ENCODE results near the gene OCA2.

OCA2 gene

DNA sequence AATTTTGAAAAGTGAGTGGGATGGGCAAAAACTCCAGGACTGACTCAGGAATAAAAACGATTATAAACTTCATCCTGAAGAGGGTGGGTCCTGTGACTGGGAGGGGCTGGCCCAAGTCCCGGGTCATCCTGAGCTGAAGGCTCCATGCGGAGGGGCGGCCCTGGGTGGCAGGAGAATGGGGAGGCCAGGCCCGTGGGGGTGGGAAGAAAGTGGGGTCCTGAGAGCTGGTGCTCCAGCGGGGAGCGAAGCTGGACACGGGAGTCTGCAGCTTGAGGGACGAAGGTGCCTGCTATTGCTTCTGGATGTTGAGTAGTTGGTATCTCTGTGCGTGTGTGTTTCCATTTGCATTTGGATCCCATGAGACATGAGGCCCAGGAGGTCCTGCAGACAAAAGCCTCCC, 4.7 kb upstream of the OCA2 start:
- DNase-seq, result no peak

- DNase-seq, result no peak
These were observed 2.9 kb upstream of the OCA2 start for GRCh38 chr15:28101983-28102441.

DNA sequence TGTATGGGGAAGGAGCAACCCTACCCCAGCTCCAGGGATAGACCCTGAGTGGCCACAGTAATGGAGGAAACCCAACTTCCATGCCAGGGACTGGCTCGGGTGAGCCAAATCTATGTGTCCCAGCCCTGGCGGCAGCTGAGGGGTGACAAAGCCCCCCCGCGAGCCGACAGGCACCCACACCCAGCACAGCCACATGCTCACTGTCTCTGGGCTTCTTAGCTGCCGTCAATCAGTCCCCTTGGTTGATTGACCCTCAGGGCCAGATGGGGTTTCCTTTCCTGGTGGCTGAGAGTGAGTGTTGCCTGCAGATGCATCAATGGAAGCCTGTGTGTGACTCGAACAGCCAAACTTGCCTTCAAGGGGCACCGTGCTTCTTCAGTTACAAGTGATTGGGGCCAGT, 2.1 kb upstream of the OCA2 start:
- no peak for DNase-seq

- no peak for DNase-seq
These were observed 1.5 kb upstream of the OCA2 start for GRCh38 chr15:28100516-28101195.

- no peak for DNase-seq
These were observed 533 bp upstream of the OCA2 start for GRCh38 chr15:28099555-28100140.

DNA sequence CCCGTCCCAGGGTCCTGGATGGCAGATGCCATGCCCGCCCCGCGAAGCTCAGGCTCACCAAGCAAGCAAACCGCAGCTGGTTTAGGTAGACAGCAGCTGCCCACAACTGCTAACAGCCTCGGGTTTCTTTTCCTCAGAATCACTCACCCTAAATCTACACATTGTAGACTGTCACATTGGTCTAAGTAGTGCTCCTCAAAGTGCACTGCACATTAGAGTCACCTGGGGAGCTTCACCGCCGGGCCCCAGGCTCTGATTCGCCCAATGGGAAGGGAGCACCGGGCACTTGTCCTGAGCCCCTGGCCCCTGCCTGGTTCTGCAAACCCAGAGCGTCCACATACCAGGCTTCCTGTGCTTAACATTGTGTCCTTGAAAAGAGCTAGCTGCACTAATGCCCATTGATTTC, 752 bp downstream of the OCA2 start:
- DNase-seq, result no peak

GRCh38 chr15:28097656-28098359, 1.3 kb downstream of the OCA2 start:
- DNase-seq, result no peak

GRCh38 chr15:28096670-28097431, 2.3 kb downstream of the OCA2 start:
- DNase-seq, result no peak

DNA sequence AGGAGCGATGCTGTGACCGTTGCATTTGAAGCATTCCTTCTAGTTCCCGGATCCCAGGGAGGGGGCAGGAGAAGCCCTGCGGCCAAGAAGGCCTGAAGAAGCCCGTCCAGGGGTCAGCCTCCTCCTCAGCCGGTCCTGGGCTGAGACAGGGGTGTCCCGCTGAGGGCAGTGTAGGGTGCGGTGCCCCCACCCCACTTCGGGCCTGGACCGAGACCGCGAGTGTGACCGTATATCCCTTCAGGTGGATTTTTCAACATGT, 2.8 kb downstream of the OCA2 start:
- DNase-seq, result no peak

DNA sequence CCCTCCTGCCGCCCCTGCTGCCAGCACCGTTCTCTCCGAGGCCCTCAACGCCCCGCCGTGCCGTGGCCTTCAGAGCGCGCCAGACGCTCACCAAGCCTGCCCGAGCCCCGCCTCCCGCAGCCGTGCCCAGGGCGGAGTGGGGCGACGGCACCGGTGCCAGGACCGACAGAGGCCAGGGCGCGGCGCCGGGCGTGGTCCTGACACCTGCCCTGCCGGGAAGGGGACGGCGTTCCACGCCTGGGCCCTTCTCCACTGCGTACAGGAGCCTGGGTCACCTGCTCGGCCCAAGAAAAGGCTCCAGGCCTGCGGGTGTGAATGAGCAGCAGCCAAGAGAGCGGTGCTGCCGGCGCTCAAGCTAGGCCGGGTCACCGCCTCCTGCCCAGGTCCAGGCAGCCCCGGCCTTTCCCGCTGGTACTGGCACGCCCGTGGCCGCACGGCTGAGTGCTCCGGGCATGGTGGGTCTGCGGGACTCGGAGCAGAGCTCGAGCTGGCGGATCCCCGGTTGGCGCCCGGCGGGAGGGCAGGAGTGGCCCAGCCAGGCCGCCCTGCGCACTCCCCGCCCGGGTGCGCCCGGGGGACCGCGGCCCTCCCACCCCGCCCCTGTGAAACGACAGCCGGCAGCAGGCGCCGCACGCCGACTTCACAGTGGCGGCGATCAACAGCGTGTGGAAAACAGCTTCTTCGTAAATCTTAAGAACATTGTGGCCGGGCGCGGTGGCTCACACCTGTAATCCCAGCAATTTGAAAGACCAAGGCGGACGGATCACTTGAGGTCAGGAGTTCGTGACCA, 4.2 kb downstream of the OCA2 start:
- no peak for DNase-seq

DNA sequence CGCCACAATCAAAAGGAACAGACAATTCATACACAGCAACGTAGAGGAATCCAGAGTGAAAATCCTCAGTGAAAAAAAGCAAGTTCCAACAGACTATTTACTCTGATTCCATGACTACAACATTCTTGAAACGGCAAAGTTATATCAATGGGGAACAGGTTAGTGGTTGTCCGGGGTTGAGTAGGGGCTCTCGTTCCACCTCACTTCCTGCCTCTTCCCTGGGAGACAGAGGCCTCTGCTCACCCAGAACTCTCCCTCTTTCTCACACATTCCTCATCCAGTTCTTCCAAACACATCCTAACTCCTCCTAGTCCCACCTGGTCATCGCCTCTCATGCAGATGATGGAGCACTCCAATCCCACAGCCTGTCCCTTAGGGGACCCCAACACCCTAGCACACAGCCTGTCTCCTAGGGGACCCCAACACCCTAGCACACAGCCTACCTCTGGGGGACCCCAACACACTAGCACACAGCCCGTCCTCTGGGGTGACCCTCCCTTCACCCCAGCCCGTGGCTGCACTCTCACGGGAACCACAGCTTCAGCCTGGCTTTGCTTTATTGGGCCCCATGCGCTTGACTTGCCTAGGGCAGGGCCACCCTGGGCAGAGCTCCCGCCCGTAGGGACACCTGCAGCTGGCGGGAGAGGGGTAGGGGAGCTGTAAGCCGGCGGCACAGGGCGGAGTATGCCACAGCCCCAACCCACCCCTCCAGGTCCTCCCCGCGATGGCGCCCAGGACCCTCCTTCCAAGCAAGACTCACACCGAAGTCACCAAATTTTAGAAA, 5.2 kb downstream of the OCA2 start:
- no peak for DNase-seq

GRCh38 chr15:28091313-28091712, 7.8 kb downstream of the OCA2 start:
- DNase-seq, result no peak

DNA sequence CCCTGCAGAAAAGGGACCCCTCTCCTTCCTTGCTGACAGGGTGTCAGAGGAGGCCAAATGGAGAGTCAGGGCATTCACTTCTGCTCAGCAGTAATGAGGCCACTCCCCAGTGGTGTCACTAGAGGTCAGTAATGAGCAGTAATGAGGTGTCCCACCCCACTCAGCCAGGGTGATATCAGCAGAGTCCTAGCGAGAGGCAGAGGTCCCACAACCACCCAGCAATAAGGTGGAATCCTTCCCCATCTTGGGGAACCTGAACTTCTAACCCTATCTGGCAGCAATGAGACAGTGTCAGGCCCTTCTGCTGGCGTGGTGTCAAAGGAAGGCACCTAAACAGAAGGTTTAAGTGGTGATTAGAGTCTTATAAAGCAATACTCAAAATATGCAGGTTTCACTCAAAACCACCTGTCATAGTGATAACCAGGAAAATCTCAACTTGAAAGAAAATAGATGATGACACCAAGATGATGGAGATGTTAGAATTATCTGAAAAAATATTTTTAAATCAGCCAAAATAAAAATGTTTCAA, 12.9 kb downstream of the OCA2 start:
- peak; percentile 32 for DNase-seq

DNA sequence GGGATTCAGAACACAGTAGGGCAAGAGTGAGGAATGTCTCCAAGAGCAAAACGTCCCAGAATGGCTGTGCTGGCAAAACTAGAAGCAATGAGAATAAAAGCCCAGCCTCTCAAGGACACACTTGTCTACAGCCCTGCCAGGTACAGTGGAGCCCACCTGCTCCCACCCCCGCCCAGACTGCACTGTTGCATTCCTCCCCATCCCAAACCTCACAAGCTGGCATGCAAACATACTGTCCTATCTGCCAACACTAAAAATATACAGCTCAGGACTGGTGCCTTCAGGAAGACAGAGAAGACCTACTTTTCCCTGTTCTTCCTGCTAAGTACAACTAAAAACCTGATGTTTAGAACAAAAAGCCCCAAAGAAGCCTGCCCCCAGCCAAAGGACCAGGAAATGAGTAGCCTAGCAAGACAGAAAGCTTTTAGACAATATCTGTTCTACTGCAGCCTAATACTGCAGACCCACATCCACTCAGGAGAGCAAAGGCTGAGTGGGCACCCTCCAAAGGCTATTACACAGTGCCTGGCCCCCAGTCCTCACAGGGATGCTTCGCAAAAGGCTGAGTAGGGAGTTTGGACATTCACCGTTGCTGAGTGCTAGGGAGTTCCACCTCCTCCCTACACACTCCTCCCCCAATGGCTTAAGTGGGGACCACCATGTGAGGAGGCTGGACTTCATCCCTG, 13.5 kb downstream of the OCA2 start:
- no peak for DNase-seq

- DNase-seq, result no peak
These were observed 14.6 kb downstream of the OCA2 start for GRCh38 chr15:28084547-28084946.

DNA sequence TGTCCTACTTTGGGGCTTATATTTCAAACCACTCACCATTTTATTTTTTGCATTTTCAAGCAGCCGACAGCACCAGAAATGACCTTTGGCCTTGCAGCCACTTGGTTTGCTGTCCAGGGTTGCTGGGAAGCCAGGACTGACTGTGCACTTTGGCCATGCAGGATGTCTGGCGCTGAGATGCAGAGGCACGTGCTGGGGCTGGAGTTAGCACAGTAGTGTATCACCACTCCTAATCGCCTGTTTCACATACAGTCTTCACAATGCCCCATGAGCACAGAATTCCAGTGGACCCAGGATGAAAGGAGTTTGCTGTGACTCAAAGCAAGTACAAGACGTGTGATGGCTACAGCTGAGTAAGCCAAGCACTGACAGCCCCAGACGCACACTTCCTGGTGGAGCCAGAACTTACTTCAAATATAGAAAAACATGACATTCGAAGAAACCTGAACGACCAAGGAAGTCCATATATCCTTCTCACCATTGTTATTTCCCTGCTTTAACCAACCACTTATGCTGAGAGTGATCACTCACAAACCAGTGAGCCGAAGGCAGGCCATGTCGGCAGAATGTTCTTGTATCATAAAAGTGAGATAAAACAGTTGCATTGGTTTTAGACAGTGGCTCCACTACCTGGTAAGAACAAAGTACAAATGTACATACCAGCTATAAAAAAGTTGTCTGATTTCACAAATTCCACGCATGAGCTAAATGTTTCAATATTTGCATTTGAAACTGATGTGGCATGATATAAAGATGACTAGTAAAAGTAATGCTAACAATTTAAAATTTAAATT, 16.0 kb downstream of the OCA2 start:
- no peak for DNase-seq

GRCh38 chr15:28081594-28081993, 17.5 kb downstream of the OCA2 start:
- DNase-seq, result no peak

GRCh38 chr15:28080386-28080785, 18.7 kb downstream of the OCA2 start:
- no peak for DNase-seq

- no peak for DNase-seq
These were observed 19.7 kb downstream of the OCA2 start for GRCh38 chr15:28079313-28079969.

DNA sequence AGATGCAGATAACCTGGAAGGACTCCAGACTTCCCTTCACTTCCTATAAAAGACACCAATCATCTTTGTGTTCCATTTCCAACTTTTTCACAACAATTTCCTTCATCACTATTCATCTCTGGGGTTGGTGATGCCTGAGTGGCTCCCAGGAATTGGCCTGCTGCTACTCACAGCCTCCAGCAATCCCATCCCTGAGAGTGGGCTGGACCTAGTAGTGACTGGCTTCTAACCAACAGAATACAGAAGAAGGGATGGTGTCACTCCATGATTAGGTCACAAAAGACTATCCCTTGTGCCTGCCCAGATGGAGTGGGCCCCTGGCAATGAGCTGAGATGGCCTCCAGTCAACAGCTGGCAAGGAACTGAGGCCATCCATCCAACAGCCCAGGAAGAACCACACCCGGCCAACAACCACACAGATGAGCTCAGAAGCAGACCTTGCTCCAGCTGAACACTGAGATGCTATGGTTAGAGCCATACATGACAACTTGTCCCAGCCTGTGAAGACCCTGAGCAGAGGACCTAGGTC, 20.9 kb downstream of the OCA2 start:
- DNase-seq, result no peak

All from NCI-H1436 (cell line).